ENCODE results near the gene SETD4.
"Not testable (repeated sequence)": the region's sequence is repeated elsewhere in the genome, so short reads cannot be mapped to it uniquely, and the experiment has no call there.

The SETD4 gene

GRCh38 chr21:36076878-36077655 is 16.7 kb upstream of the SETD4 start:
- no peak for DNase-seq

- DNase-seq, result no peak
These were observed 15.6 kb upstream of the SETD4 start for GRCh38 chr21:36075953-36076352.

- no peak for DNase-seq
These were observed 14.8 kb upstream of the SETD4 start for GRCh38 chr21:36075171-36075570.

GRCh38 chr21:36073911-36074310 is 13.6 kb upstream of the SETD4 start:
- DNase-seq, result not testable (repeated sequence)

- no peak for DNase-seq
These were observed 12.9 kb upstream of the SETD4 start for GRCh38 chr21:36073181-36073580.

GRCh38 chr21:36072453-36073162 is 12.3 kb upstream of the SETD4 start:
- DNase-seq, result no peak

GRCh38 chr21:36070999-36071398 is 10.7 kb upstream of the SETD4 start:
- DNase-seq, result no peak

GRCh38 chr21:36069713-36070583 is 9.6 kb upstream of the SETD4 start, which contains the start of gene CBR1:
Gene CBR1 (plus strand): TSS chr21:36070024. CDS start chr21:36070116, 92 bp downstream.
- peak; percentile 87 for DNase-seq

GRCh38 chr21:36068748-36069398 is 8.5 kb upstream of the SETD4 start:
- DNase-seq, result no peak

GRCh38 chr21:36065497-36066036 is 5.2 kb upstream of the SETD4 start:
- peak; percentile 73 for DNase-seq

GRCh38 chr21:36064085-36064460 is 3.7 kb upstream of the SETD4 start:
- no peak for DNase-seq

GRCh38 chr21:36063375-36064084 is 3.2 kb upstream of the SETD4 start:
- DNase-seq, result no peak

- no peak for DNase-seq
These were observed 1.1 kb upstream of the SETD4 start for GRCh38 chr21:36061445-36061844.

GRCh38 chr21:36059823-36060158 is 535 bp downstream of the SETD4 start:
- no peak for DNase-seq

- no peak for DNase-seq
These were observed 4.8 kb downstream of the SETD4 start for GRCh38 chr21:36055551-36055950.

- DNase-seq, result no peak
These were observed 6.6 kb downstream of the SETD4 start for GRCh38 chr21:36053715-36054062.

GRCh38 chr21:36052860-36053714 is 7.2 kb downstream of the SETD4 start:
- DNase-seq, result no peak

GRCh38 chr21:36048357-36048756 is 12.0 kb downstream of the SETD4 start:
- no peak for DNase-seq

- DNase-seq, result no peak
These were observed 13.2 kb downstream of the SETD4 start for GRCh38 chr21:36047139-36047538.

- no peak for DNase-seq
These were observed 14.3 kb downstream of the SETD4 start for GRCh38 chr21:36045993-36046392.

- DNase-seq, result no peak
These were observed 16.3 kb downstream of the SETD4 start for GRCh38 chr21:36044056-36044455.

Measured in NCI-H2029 treated with DMSO at 0.1 percent for 48 hours (cell line).